H1 (cell line): Measurements from ENCODE around the gene JAKMIP1. TPM values are rescaled to one million over a fixed set of nuclear protein-coding genes. Genes with fewer than 3 reads are reported as not detected.

ENCODE experiments used
- polyA plus RNA-seq, 7 experiments: library from polyadenylated mRNA; depleted of rRNA in 3 of 7; stranded (reverse) in 5 of 7; unstranded in 2 of 7; fragments of >200 nt in 5 of 7; fragments of 200-250 nt in 2 of 7; gene quantifications; 1 replicate in 5 of 7; 2 replicates in 1 of 7; 4 replicates in 1 of 7; pipeline versions ENCODE4 v1.2.1 to v1.2.3, GENCODE V29; 2011 to 2013; ENCODE audit warnings: missing spikeins in 2 of 7, mixed read lengths in 2 of 7
- total RNA-seq: library from RNA; stranded (reverse); fragmentation: NEBNext Ultra II Directional; extraction: Animal tissue kit (Norgen Biotek cat#: 25700); gene quantifications from 2 replicates; pipeline ENCODE4 v1.2.1, GENCODE V29; 2021
- TF ChIP-seq, protein P1 (sequence below): IDR thresholded peaks from 2 replicates; pipeline ENCODE4 v1.6.1; 2012; ENCODE audit warnings: inconsistent platforms

Gene JAKMIP1
- total and polyA plus RNA-seq, 2 of the 8 experiments (the other 6 are each of a cell fraction or from before 2014, with no cell fraction given) = 2.5 to 4.4 TPM

DNA sequence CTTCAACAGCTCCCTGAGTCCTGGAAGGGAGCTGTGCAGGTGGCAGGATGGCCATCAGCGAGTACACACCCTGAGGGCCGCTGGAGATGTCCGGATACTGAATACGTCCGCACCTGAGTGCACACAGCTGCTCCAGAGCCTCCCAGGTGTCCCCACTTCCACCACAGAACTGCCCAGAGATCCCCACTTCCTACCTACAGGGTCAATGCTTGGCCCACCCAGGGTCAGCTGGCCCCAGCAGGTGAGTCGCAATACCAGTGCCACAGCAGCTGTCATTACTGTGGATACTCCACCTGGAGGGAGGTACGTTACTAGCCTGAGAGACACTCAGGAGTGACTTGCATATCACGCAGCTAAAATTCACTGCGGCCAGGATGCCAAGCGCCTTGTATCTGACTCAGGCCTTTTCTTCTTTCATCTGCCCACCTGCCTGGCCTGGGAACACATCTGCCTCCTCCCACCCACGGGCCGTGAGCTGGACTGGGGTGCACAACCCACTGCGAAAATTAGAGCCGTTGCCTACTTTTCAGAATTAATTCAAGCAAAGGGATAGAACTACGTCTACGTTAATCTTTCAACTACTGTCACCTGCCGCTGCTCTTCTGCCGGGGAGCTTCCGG lies 191.5 kb downstream of the JAKMIP1 start (continued):
- TF ChIP-seq, protein P1, sequence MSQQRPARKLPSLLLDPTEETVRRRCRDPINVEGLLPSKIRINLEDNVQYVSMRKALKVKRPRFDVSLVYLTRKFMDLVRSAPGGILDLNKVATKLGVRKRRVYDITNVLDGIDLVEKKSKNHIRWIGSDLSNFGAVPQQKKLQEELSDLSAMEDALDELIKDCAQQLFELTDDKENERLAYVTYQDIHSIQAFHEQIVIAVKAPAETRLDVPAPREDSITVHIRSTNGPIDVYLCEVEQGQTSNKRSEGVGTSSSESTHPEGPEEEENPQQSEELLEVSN = no peak
